ENCODE results near the gene LARP1. TPM values are rescaled to one million over a fixed set of nuclear protein-coding genes. Genes with fewer than 3 reads are reported as not detected.

LARP1 gene
- total and polyA plus RNA-seq, 2 donors (not counting 1 experiment from before 2014, with no cell fraction given) = 59.6 to 150 TPM

GRCh38 chr5:154794525-154795234, 39.5 kb downstream of the LARP1 start:
- Mint-ChIP-seq H3K9me3 (ENCODE audit: insufficient read depth) (no peaks in the 10 kb centered on the region), H3K27ac (peak overlapping the region; percentile 7), H3K4me1 (peaks cover 23% of the 10 kb centered on the region), H3K27me3 (no peaks in the 10 kb centered on the region), H3K4me3 (no peak overlapping the region)
- Histone ChIP-seq H3K4me3 (ENCODE audit: control extremely low read depth in 1 of 5, extremely low read depth in 1 of 5, insufficient read depth in 1 of 5, low read depth in 2 of 5, low read length in 4 of 5) (no peak overlapping the region), H3K27me3 (replicated peaks in 1 of 4; ENCODE audit: control extremely low read depth in 1 of 4, control insufficient read depth in 3 of 4, insufficient read depth in 4 of 4, low read length in 3 of 4) (no peaks in the 10 kb centered on the region), H2AFZ (ENCODE audit: insufficient read depth, low read depth, low read length, poor library complexity, severe bottlenecking) (no peak overlapping the region), H3K4me2 (replicated peaks; ENCODE audit: low read depth, low read length, poor library complexity, severe bottlenecking) (no peak overlapping the region), H3K9me3 (ENCODE audit: control extremely low read depth in 1 of 3, control insufficient read depth in 2 of 3, insufficient read depth in 1 of 3, low read length in 2 of 3) (no peaks in the 10 kb centered on the region), H3K27ac (ENCODE audit: low read length in 2 of 2) (no peak overlapping the region), H3K9ac (ENCODE audit: low read length) (no peak overlapping the region), H4K20me1 (ENCODE audit: control insufficient read depth, insufficient read depth, low read length, poor library complexity, severe bottlenecking) (peaks cover 27% of the 10 kb centered on the region), H3K79me2 (ENCODE audit: control insufficient read depth, insufficient read depth, low read length) (peaks cover 15% of the 10 kb centered on the region), H3K36me3 (replicated peaks in 1 of 2; ENCODE audit: control extremely low read depth in 1 of 2, control insufficient read depth in 1 of 2, extremely low read depth in 1 of 2, insufficient read depth in 2 of 2, low read length in 1 of 2) (peaks cover 10 to 75% of the 10 kb centered on the region in 2 experiments), H3K4me1 (ENCODE audit: control insufficient read depth in 2 of 2, insufficient read depth in 2 of 2, low read length in 2 of 2) (peaks cover 12 to 24% of the 10 kb centered on the region in 2 donors)
- WGBS (ENCODE audit: insufficient coverage) = 98% methylated on average over 4 of the region's 7 CpGs
- ATAC-seq (ENCODE audit: low read depth) (no peak), DNase-seq (no peak)
- CTCF ChIA-PET = interaction anchor here (0.6 to 1.1 kb wide), 2 partner anchors 144 to 164 kb away, joined by 3 to 4 read pairs; no protein-coding TSS in a partner anchor
- no peak for TF ChIP-seq EZH2 (IDR thresholded peaks at IDR 0.05; ENCODE audit: borderline replicate concordance, insufficient read depth, low read depth, low read length, poor library complexity, severe bottlenecking)
- TF ChIP-seq CTCF (IDR thresholded peaks at IDR 0.05) = no peak
- intact Hi-C loops (cut with micrococcal nuclease) = no loop called here
- POLR2A ChIA-PET = no interaction called here

- Histone ChIP-seq H3K79me2 (ENCODE audit: control insufficient read depth, insufficient read depth, low read length) (peaks cover 9% of the 10 kb centered on the region), H3K27me3 (replicated peaks in 1 of 4; ENCODE audit: control extremely low read depth in 1 of 4, control insufficient read depth in 3 of 4, insufficient read depth in 4 of 4, low read length in 3 of 4) (no peaks in the 10 kb centered on the region), H3K27ac (ENCODE audit: low read length in 2 of 2) (no peak overlapping the region), H3K4me1 (ENCODE audit: control insufficient read depth in 2 of 2, insufficient read depth in 2 of 2, low read length in 2 of 2) (peaks cover 12 to 21% of the 10 kb centered on the region in 2 donors), H3K36me3 (replicated peaks in 1 of 2; ENCODE audit: control extremely low read depth in 1 of 2, control insufficient read depth in 1 of 2, extremely low read depth in 1 of 2, insufficient read depth in 2 of 2, low read length in 1 of 2) (peaks cover 12 to 76% of the 10 kb centered on the region in 2 experiments), H3K4me3 (ENCODE audit: control extremely low read depth in 1 of 5, extremely low read depth in 1 of 5, insufficient read depth in 1 of 5, low read depth in 2 of 5, low read length in 4 of 5) (no peak overlapping the region), H3K4me2 (replicated peaks; ENCODE audit: low read depth, low read length, poor library complexity, severe bottlenecking) (no peak overlapping the region), H3K9ac (ENCODE audit: low read length) (no peak overlapping the region), H3K9me3 (ENCODE audit: control extremely low read depth in 1 of 3, control insufficient read depth in 2 of 3, insufficient read depth in 1 of 3, low read length in 2 of 3) (no peaks in the 10 kb centered on the region), H2AFZ (ENCODE audit: insufficient read depth, low read depth, low read length, poor library complexity, severe bottlenecking) (no peak overlapping the region), H4K20me1 (ENCODE audit: control insufficient read depth, insufficient read depth, low read length, poor library complexity, severe bottlenecking) (peaks cover 22% of the 10 kb centered on the region)
- WGBS (ENCODE audit: insufficient coverage) = no CpG with 5 or more reads among the region's 3 CpGs
- Mint-ChIP-seq H3K4me1 (peaks cover 20% of the 10 kb centered on the region), H3K27me3 (no peaks in the 10 kb centered on the region), H3K27ac (no peak overlapping the region), H3K4me3 (no peak overlapping the region), H3K9me3 (ENCODE audit: insufficient read depth) (no peaks in the 10 kb centered on the region)
- POLR2A ChIA-PET = no interaction called here
- intact Hi-C loops (cut with micrococcal nuclease) = no loop called here
- TF ChIP-seq EZH2 (IDR thresholded peaks at IDR 0.05; ENCODE audit: borderline replicate concordance, insufficient read depth, low read depth, low read length, poor library complexity, severe bottlenecking) (no peak), CTCF (IDR thresholded peaks at IDR 0.05) (no peak)
- DNase-seq (no peak), ATAC-seq (ENCODE audit: low read depth) (no peak)
- CTCF ChIA-PET = no interaction called here
These were observed 40.0 kb downstream of the LARP1 start for GRCh38 chr5:154795235-154795596.
